K562 (cell line): ENCODE measurements around the gene POLR3K. TPM values are rescaled to one million over a fixed set of nuclear protein-coding genes. Genes with fewer than 3 reads are reported as not detected.

Experiments
- BRD9 ChIP-seq: fragments of 450-650 bp; IDR thresholded peaks from 2 replicates; pipeline ENCODE4 v1.6.1; 2018; ENCODE audit warnings: low read depth; ENCODE audit not compliant: partially characterized antibody
- CBX1 ChIP-seq: sonication (generic); IDR thresholded peaks from 2 replicates; pipeline ENCODE4 v1.6.1; 2016; ENCODE audit warnings: antibody characterized with exemption, low read depth, mild to moderate bottlenecking
- E2F3 ChIP-seq: fragments of 250-450 bp; sonication (Bioruptor Pico); IDR thresholded peaks from 2 replicates; pipeline ENCODE4 v1.4.0; 2020; ENCODE audit warnings: mild to moderate bottlenecking
- FOXP1 ChIP-seq: sonication (generic); formaldehyde crosslinking; IDR thresholded peaks from 2 replicates; pipeline ENCODE4 v1.8.0; 2022; ENCODE audit warnings: mild to moderate bottlenecking, missing genetic modification reagents
- HINFP ChIP-seq: fragments of 450-650 bp; conservative IDR thresholded peaks from 2 replicates; pipeline ENCODE4 v1.6.1; 2016; ENCODE audit warnings: missing genetic modification characterization, low read depth, mild to moderate bottlenecking, control low read depth, missing compliant biosample characterization
- HNRNPL ChIP-seq: fragments of 200-400 bp; formaldehyde crosslinking; IDR thresholded peaks from 2 replicates; pipeline ENCODE4 v1.6.1; 2017; ENCODE audit warnings: low read depth, mild to moderate bottlenecking, low read length
- KDM2B ChIP-seq: fragments of 250-450 bp; sonication (Bioruptor Pico); IDR thresholded peaks from 2 replicates; pipeline ENCODE4 v1.8.0; 2021; ENCODE audit warnings: mild to moderate bottlenecking, moderate library complexity
- MBD2 ChIP-seq: sonication (generic); IDR thresholded peaks from 2 replicates; pipeline ENCODE4 v1.6.1; 2016; ENCODE audit warnings: low read depth, borderline replicate concordance
- NONO ChIP-seq, 2 experiments: fragments of 200-400 bp in 1 of 2; fragments of 450-650 bp in 1 of 2; formaldehyde crosslinking in 1 of 2; IDR thresholded peaks; 2 replicates each; pipeline ENCODE4 v1.6.1; 2017; ENCODE audit warnings: low read depth in 2 of 2, mild to moderate bottlenecking in 2 of 2, moderate library complexity in 2 of 2, low read length in 1 of 2
- PHF20 ChIP-seq: fragments of 450-650 bp; IDR thresholded peaks from 2 replicates; pipeline ENCODE4 v1.6.1; 2018; ENCODE audit not compliant: partially characterized antibody
- POLR3G ChIP-seq: IDR thresholded peaks from 2 replicates; pipeline ENCODE4 v1.6.1; 2011; ENCODE audit not compliant: insufficient read length, insufficient replicate concordance; ENCODE audit errors: extremely low read depth
- RB1 ChIP-seq: fragments of 450-650 bp; IDR thresholded peaks from 2 replicates; pipeline ENCODE4 v1.6.1; 2017; ENCODE audit warnings: low read depth, mild to moderate bottlenecking
- TFAP4 ChIP-seq: sonication (generic); formaldehyde crosslinking; IDR thresholded peaks from 2 replicates; pipeline ENCODE4 v1.8.0; 2022; ENCODE audit warnings: missing genetic modification reagents, mild to moderate bottlenecking, moderate library complexity, borderline replicate concordance
- ZMIZ1 ChIP-seq, 2 experiments: fragments of 150-350 bp in 1 of 2; IDR thresholded peaks; 2 replicates each; pipeline ENCODE4 v1.6.1; 2012 to 2016; ENCODE audit warnings: low read depth in 2 of 2, low read length in 2 of 2, mild to moderate bottlenecking in 1 of 2, moderate library complexity in 1 of 2
- ZNF175 ChIP-seq: fragments of 200-800 bp; sonication (Bioruptor generic); IDR thresholded peaks from 2 replicates; pipeline ENCODE4 v1.6.1; 2016; ENCODE audit warnings: low read depth, mild to moderate bottlenecking, missing genetic modification characterization, missing compliant biosample characterization
- ZNF436 ChIP-seq: fragments of 250-450, 450-650 bp; sonication (Bioruptor Pico); formaldehyde crosslinking; IDR thresholded peaks from 2 replicates; pipeline ENCODE4 v1.7.0; 2020; ENCODE audit warnings: mild to moderate bottlenecking
- polyA plus RNA-seq, 8 experiments: library from polyadenylated mRNA; depleted of rRNA in 4 of 8; stranded (reverse) in 5 of 8; unstranded in 3 of 8; fragments of >200 nt; fragmentation: Nextera tagmentation in 2 of 8; fragmentation: Illumina TruSeq in 1 of 8; extraction: Ambion mirVana in 2 of 8; extraction: Trizol in 1 of 8; gene quantifications; 2 replicates each; pipeline versions ENCODE4 v1.2.1 to v1.2.3, GENCODE V29; 2011 to 2014; ENCODE audit warnings: inconsistent platforms in 1 of 8, missing spikeins in 1 of 8
- total RNA-seq, 7 experiments: library from RNA; depleted of rRNA in 6 of 7; stranded (reverse); fragments of >200 nt in 6 of 7; fragmentation: Illumina TruSeq in 2 of 7; extraction: Trizol in 2 of 7; gene quantifications; 2 replicates each; pipeline versions ENCODE4 v1.2.1 to v1.2.3, GENCODE V29; 2011 to 2021; ENCODE audit warnings: low replicate concordance in 1 of 7

The POLR3K gene
- total and polyA plus RNA-seq, 9 of the 15 experiments (the other 6 are each of a cell fraction or from before 2014, with no cell fraction given): 42.1 to 315 (median 86.7) TPM

GRCh38 chr16:72561-73548 is 19.4 kb upstream of the POLR3K start, which contains the start of gene RHBDF1 (continued):
- TF ChIP-seq FOXP1 (CRISPR knock-in tag): 0 out of 2 replicates have a peak, but pooled peaks have one; percentile 41
- TF ChIP-seq E2F3: peak; percentile 19; the same call in 1 of the 2 replicates
- TF ChIP-seq TFAP4: 0 out of 2 replicates have a peak, but pooled peaks have one; percentile 45
- peak; percentile 92 for TF ChIP-seq RB1
- TF ChIP-seq PHF20: peak; percentile 26
- TF ChIP-seq MBD2: no peak
- TF ChIP-seq ZNF436 (CRISPR knock-in tag): peak; percentile 100
- TF ChIP-seq POLR3G: no peak
- TF ChIP-seq ZMIZ1 (IDR thresholded peaks at IDR 0.05; ENCODE audit: low read depth in 2 of 2, low read length in 2 of 2): no peak
- TF ChIP-seq ZNF175: no peak
- no peak for TF ChIP-seq HINFP (tag)
- TF ChIP-seq NONO (IDR thresholded peaks at IDR 0.05; ENCODE audit: low read depth in 2 of 2, low read length in 1 of 2): peak in 1 of 2 experiments; percentile 92; a peak in 2 of 4 replicates
- TF ChIP-seq BRD9: no peak
- TF ChIP-seq HNRNPL: no peak
- peak; percentile 87 for TF ChIP-seq CBX1
- no peak for TF ChIP-seq KDM2B
